ENCODE data around the gene HEXD.

The HEXD gene

GRCh38 chr17:82384051-82384729 is 34.0 kb upstream of the HEXD start:
- no peak for ATAC-seq

GRCh38 chr17:82384730-82385481 is 33.2 kb upstream of the HEXD start:
- ATAC-seq = peak; percentile 29

More at GRCh38 chr17:82384051-82384729, 34.0 kb upstream of the HEXD start:
- TF ChIP-seq TCF4 (CRISPR knock-in tag; IDR thresholded peaks at IDR 0.05; ENCODE audit: borderline replicate concordance) (no peak), TOX (CRISPR knock-in tag; IDR thresholded peaks at IDR 0.05; ENCODE audit: borderline replicate concordance) (no peak), ZFP30 (CRISPR knock-in tag; IDR thresholded peaks at IDR 0.05) (no peak), CREB5 (CRISPR knock-in tag; IDR thresholded peaks at IDR 0.05; ENCODE audit: low read depth) (no peak), ZNF8 (CRISPR knock-in tag; IDR thresholded peaks at IDR 0.05) (no peak)
- TF ChIP-seq, protein P1, sequence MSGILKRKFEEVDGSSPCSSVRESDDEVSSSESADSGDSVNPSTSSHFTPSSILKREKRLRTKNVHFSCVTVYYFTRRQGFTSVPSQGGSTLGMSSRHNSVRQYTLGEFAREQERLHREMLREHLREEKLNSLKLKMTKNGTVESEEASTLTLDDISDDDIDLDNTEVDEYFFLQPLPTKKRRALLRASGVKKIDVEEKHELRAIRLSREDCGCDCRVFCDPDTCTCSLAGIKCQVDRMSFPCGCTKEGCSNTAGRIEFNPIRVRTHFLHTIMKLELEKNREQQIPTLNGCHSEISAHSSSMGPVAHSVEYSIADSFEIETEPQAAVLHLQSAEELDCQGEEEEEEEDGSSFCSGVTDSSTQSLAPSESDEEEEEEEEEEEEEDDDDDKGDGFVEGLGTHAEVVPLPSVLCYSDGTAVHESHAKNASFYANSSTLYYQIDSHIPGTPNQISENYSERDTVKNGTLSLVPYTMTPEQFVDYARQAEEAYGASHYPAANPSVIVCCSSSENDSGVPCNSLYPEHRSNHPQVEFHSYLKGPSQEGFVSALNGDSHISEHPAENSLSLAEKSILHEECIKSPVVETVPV (CRISPR knock-in tag; IDR thresholded peaks at IDR 0.05) = no peak

More at GRCh38 chr17:82384730-82385481, 33.2 kb upstream of the HEXD start:
- TF ChIP-seq GLIS3 (CRISPR knock-in tag; IDR thresholded peaks at IDR 0.05) (no peak), ZNF565 (CRISPR knock-in tag; conservative IDR thresholded peaks at IDR 0.05; ENCODE audit: low read depth) (no peak), ZFP30 (CRISPR knock-in tag; IDR thresholded peaks at IDR 0.05) (no peak), ZNF70 (CRISPR knock-in tag; IDR thresholded peaks at IDR 0.05) (no peak), CSDC2 (CRISPR knock-in tag; IDR thresholded peaks at IDR 0.05) (no peak), PATZ1 (CRISPR knock-in tag; IDR thresholded peaks at IDR 0.05; ENCODE audit: borderline replicate concordance) (no peak), POU6F1 (CRISPR knock-in tag; IDR thresholded peaks at IDR 0.05; ENCODE audit: borderline replicate concordance, low read depth) (no peak), RARB (CRISPR knock-in tag; IDR thresholded peaks at IDR 0.05) (no peak), ISL1 (CRISPR knock-in tag; IDR thresholded peaks at IDR 0.05) (no peak), ESRRG (CRISPR knock-in tag; IDR thresholded peaks at IDR 0.05) (no peak), TCF4 (CRISPR knock-in tag; IDR thresholded peaks at IDR 0.05; ENCODE audit: borderline replicate concordance) (no peak), SNAI2 (CRISPR knock-in tag; IDR thresholded peaks at IDR 0.05) (no peak), OSR1 (CRISPR knock-in tag; IDR thresholded peaks at IDR 0.05) (no peak), CREB5 (CRISPR knock-in tag; IDR thresholded peaks at IDR 0.05; ENCODE audit: low read depth) (no peak), PPARA (CRISPR knock-in tag; IDR thresholded peaks at IDR 0.05; ENCODE audit: borderline replicate concordance) (no peak), BACH2 (CRISPR knock-in tag; IDR thresholded peaks at IDR 0.05; ENCODE audit: borderline replicate concordance) (no peak), ARNTL (CRISPR knock-in tag; IDR thresholded peaks at IDR 0.05; ENCODE audit: borderline replicate concordance, low read depth) (no peak)
- TF ChIP-seq, protein P1 (CRISPR knock-in tag; IDR thresholded peaks at IDR 0.05) = no peak
